ENCODE data around the gene MTUS2.

- TF ChIP-seq SP1 (IDR thresholded peaks at IDR 0.05; ENCODE audit: low read depth, low read length) (no peak), GABPA (IDR thresholded peaks at IDR 0.05; ENCODE audit: borderline replicate concordance, insufficient read depth, low read length) (no peak), CTCF (IDR thresholded peaks at IDR 0.05; ENCODE audit: control extremely low read depth in 1 of 3, insufficient read depth in 1 of 3, low read depth in 1 of 3, low read length in 3 of 3) (no peak), EP300 (IDR thresholded peaks at IDR 0.05; ENCODE audit: borderline replicate concordance in 1 of 2, low read depth in 2 of 2, low read length in 2 of 2) (no peak), MAX (IDR thresholded peaks at IDR 0.05) (no peak)
Observed at GRCh38 chr13:29081036-29081435, 260.9 kb downstream of the MTUS2 start.
